GM12878 (cell line): ENCODE results near the gene NCMAP. TPM values are rescaled to one million over a fixed set of nuclear protein-coding genes. Genes with fewer than 3 reads are reported as not detected.

Experiments used
- BCLAF1 ChIP-seq: fragments of 450-650 bp; IDR thresholded peaks from 2 replicates; pipeline ENCODE4 v1.6.1; 2017; ENCODE audit warnings: antibody characterized with exemption, mild to moderate bottlenecking, moderate library complexity
- CEBPB ChIP-seq, 2 experiments: fragments of 150-350 bp in 1 of 2; IDR thresholded peaks; 2 replicates each; pipeline ENCODE4 v1.6.1; 2012 to 2014; ENCODE audit warnings: low read depth in 2 of 2, low read length in 2 of 2, borderline replicate concordance in 1 of 2, inconsistent platforms in 1 of 2
- CREM ChIP-seq: IDR thresholded peaks from 2 replicates; pipeline ENCODE4 v1.6.1; 2014; ENCODE audit warnings: antibody characterized with exemption, low read depth
- DPF2 ChIP-seq: fragments of 450-650 bp; IDR thresholded peaks from 2 replicates; pipeline ENCODE4 v1.6.1; 2017; ENCODE audit warnings: mild to moderate bottlenecking
- ELK1 ChIP-seq: IDR thresholded peaks from 2 replicates; pipeline ENCODE4 v1.6.1; 2012; ENCODE audit warnings: low read depth, low read length, improper control_type of control experiment
- ESRRA ChIP-seq: IDR thresholded peaks from 2 replicates; pipeline ENCODE4 v1.6.1; 2012; ENCODE audit warnings: mild to moderate bottlenecking, low read length, improper control_type of control experiment
- GATAD2B ChIP-seq: fragments of 450-650 bp; conservative IDR thresholded peaks from 2 replicates; pipeline ENCODE4 v1.6.1; 2017; ENCODE audit warnings: low read depth, mild to moderate bottlenecking, moderate library complexity
- HCFC1 ChIP-seq: fragments of 150-350 bp; IDR thresholded peaks from 2 replicates; pipeline ENCODE4 v1.6.1; 2014; ENCODE audit warnings: low read length
- HDAC2 ChIP-seq: fragments of 200-600 bp; sonication (generic); IDR thresholded peaks from 2 replicates; pipeline ENCODE4 v1.6.1; 2017
- IRF4 ChIP-seq: IDR thresholded peaks from 2 replicates; pipeline ENCODE4 v1.6.1; 2011; ENCODE audit warnings: low read depth, low read length
- KAT2A ChIP-seq: conservative IDR thresholded peaks from 2 replicates; pipeline ENCODE4 v1.6.1; 2011; ENCODE audit warnings: low read depth, low read length; ENCODE audit not compliant: control insufficient read depth
- MEF2A ChIP-seq: IDR thresholded peaks from 2 replicates; pipeline ENCODE4 v1.6.1; 2011; ENCODE audit warnings: low read depth, mild to moderate bottlenecking, low read length, moderate library complexity; ENCODE audit not compliant: insufficient read depth
- MTA2 ChIP-seq: fragments of 450-650 bp; IDR thresholded peaks from 2 replicates; pipeline ENCODE4 v1.6.1; 2016; ENCODE audit warnings: low read depth, mild to moderate bottlenecking, moderate library complexity
- POLR2AphosphoS5 ChIP-seq: IDR thresholded peaks from 2 replicates; pipeline ENCODE4 v1.6.1; 2011; ENCODE audit warnings: mild to moderate bottlenecking, low read length, inconsistent platforms
- RAD21 ChIP-seq: IDR thresholded peaks from 2 replicates; pipeline ENCODE4 v1.6.1; 2011; ENCODE audit warnings: mild to moderate bottlenecking, low read depth, low read length, moderate library complexity; ENCODE audit not compliant: insufficient read depth
- SIN3A ChIP-seq: IDR thresholded peaks from 2 replicates; pipeline ENCODE4 v1.6.1; 2012; ENCODE audit warnings: low read depth, low read length, improper control_type of control experiment
- SMARCA5 ChIP-seq: fragments of 450-650 bp; IDR thresholded peaks from 2 replicates; pipeline ENCODE4 v1.6.1; 2017; ENCODE audit warnings: mild to moderate bottlenecking
- SMC3 ChIP-seq: IDR thresholded peaks from 2 replicates; pipeline ENCODE4 v1.6.1; 2011; ENCODE audit warnings: low read length, improper control_type of control experiment, borderline replicate concordance
- TBL1XR1 ChIP-seq: IDR thresholded peaks from 2 replicates; pipeline ENCODE4 v1.6.1; 2012; ENCODE audit warnings: low read depth, low read length, improper control_type of control experiment
- ZNF217 ChIP-seq: fragments of 450-650 bp; IDR thresholded peaks from 2 replicates; pipeline ENCODE4 v1.6.1; 2017; ENCODE audit warnings: antibody characterized with exemption, mild to moderate bottlenecking
- polyA plus RNA-seq, 11 experiments: library from polyadenylated mRNA; depleted of rRNA in 4 of 11; unstranded in 6 of 11; stranded (reverse) in 5 of 11; fragments of >200 nt; fragmentation: Nextera tagmentation in 4 of 11; fragmentation: Illumina TruSeq in 1 of 11; extraction: Ambion mirVana in 4 of 11; extraction: Trizol in 1 of 11; gene quantifications; 1 replicate in 1 of 11; 2 replicates in 10 of 11; pipeline versions ENCODE4 v1.2.1 to v1.2.3, GENCODE V29; 2011 to 2016; ENCODE audit warnings: inconsistent platforms in 2 of 11, missing spikeins in 2 of 11, low read depth in 1 of 11
- total RNA-seq, 4 experiments: library from RNA; depleted of rRNA in 3 of 4; stranded (reverse); fragments of >200 nt in 3 of 4; fragmentation: Illumina TruSeq in 1 of 4; extraction: Trizol in 1 of 4; gene quantifications; 2 replicates each; pipeline versions ENCODE4 v1.2.1 to v1.2.3, GENCODE V29; 2013 to 2021
- TF ChIP-seq, protein P1 (sequence below): fragments of 450-650 bp; IDR thresholded peaks from 2 replicates; pipeline ENCODE4 v1.6.1; 2017; ENCODE audit warnings: borderline replicate concordance
- TF ChIP-seq, protein P2 (sequence below): fragments of 450-650 bp; IDR thresholded peaks from 2 replicates; pipeline ENCODE4 v1.6.1; 2016; ENCODE audit warnings: mild to moderate bottlenecking
- TF ChIP-seq, protein P3 (sequence below): IDR thresholded peaks from 2 replicates; pipeline ENCODE4 v1.6.1; 2012; ENCODE audit warnings: low read length, inconsistent platforms

The NCMAP gene
- total and polyA plus RNA-seq, 10 of the 15 experiments (the other 5 are each of a cell fraction or from before 2014, with no cell fraction given), result not detected

- TF ChIP-seq ELK1 (no peak), IRF4 (no peak), SMARCA5 (no peak), GATAD2B (peak; percentile 63), RAD21 (no peak), MEF2A (no peak), KAT2A (no peak), CREM (no peak), CEBPB (IDR thresholded peaks at IDR 0.05; ENCODE audit: borderline replicate concordance in 1 of 2, low read depth in 2 of 2, low read length in 2 of 2) (no peak), ZNF217 (no peak), POLR2AphosphoS5 (peak; percentile 15; the same call in 1 of the 2 replicates), TBL1XR1 (no peak), HDAC2 (no peak), SMC3 (no peak), BCLAF1 (no peak), MTA2 (no peak), ESRRA (no peak), SIN3A (no peak), DPF2 (no peak; the same call in none of the 2 replicates), HCFC1 (no peak)
- TF ChIP-seq, protein P1, sequence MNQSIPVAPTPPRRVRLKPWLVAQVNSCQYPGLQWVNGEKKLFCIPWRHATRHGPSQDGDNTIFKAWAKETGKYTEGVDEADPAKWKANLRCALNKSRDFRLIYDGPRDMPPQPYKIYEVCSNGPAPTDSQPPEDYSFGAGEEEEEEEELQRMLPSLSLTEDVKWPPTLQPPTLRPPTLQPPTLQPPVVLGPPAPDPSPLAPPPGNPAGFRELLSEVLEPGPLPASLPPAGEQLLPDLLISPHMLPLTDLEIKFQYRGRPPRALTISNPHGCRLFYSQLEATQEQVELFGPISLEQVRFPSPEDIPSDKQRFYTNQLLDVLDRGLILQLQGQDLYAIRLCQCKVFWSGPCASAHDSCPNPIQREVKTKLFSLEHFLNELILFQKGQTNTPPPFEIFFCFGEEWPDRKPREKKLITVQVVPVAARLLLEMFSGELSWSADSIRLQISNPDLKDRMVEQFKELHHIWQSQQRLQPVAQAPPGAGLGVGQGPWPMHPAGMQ, result no peak
- TF ChIP-seq, protein P2, sequence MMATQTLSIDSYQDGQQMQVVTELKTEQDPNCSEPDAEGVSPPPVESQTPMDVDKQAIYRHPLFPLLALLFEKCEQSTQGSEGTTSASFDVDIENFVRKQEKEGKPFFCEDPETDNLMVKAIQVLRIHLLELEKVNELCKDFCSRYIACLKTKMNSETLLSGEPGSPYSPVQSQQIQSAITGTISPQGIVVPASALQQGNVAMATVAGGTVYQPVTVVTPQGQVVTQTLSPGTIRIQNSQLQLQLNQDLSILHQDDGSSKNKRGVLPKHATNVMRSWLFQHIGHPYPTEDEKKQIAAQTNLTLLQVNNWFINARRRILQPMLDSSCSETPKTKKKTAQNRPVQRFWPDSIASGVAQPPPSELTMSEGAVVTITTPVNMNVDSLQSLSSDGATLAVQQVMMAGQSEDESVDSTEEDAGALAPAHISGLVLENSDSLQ, result no peak
- TF ChIP-seq, protein P3, sequence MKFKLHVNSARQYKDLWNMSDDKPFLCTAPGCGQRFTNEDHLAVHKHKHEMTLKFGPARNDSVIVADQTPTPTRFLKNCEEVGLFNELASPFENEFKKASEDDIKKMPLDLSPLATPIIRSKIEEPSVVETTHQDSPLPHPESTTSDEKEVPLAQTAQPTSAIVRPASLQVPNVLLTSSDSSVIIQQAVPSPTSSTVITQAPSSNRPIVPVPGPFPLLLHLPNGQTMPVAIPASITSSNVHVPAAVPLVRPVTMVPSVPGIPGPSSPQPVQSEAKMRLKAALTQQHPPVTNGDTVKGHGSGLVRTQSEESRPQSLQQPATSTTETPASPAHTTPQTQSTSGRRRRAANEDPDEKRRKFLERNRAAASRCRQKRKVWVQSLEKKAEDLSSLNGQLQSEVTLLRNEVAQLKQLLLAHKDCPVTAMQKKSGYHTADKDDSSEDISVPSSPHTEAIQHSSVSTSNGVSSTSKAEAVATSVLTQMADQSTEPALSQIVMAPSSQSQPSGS, result no peak
These were observed 87.6 kb downstream of the NCMAP start (continued) for GRCh38 chr1:24643363-24644099.
